ENCODE data around the gene USP17L25. TPM values are rescaled to one million over a fixed set of nuclear protein-coding genes. Genes with fewer than 3 reads are reported as not detected.
"Not testable (repeated sequence)": the region's sequence is repeated elsewhere in the genome, so short reads cannot be mapped to it uniquely, and the experiment has no call there.

The USP17L25 gene, protein sequence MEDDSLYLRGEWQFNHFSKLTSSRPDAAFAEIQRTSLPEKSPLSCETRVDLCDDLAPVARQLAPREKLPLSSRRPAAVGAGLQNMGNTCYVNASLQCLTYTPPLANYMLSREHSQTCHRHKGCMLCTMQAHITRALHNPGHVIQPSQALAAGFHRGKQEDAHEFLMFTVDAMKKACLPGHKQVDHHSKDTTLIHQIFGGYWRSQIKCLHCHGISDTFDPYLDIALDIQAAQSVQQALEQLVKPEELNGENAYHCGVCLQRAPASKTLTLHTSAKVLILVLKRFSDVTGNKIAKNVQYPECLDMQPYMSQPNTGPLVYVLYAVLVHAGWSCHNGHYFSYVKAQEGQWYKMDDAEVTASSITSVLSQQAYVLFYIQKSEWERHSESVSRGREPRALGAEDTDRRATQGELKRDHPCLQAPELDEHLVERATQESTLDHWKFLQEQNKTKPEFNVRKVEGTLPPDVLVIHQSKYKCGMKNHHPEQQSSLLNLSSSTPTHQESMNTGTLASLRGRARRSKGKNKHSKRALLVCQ
- total RNA-seq = not detected
- polyA plus RNA-seq = not detected
- total RNA-seq = not detected

DNA sequence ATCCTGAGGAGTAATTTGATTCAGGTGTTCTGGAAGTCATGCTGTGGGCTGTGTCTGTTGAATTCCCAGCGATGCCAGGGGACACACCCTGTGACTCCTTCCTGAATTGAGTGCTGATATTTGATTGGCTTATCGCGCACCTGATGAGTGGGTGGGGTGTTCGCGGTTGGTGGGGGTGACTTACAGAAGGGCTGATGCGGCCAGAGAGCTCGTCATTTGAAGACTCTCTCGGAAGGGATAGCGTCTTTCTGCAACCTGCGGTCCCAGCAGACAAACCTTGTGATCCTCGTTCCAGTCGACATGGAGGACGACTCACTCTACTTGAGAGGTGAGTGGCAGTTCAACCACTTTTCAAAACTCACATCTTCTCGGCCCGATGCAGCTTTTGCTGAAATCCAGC is at the start of gene USP17L25:
Gene USP17L25 (plus strand): TSS at position 301 of the 400 bp plus-strand sequence. CDS start 0 bp downstream, at position 301.
- H3K4me3 ChIP-seq (ENCODE audit: low read length); H3K9me3 Mint-ChIP-seq; H3K9me3 ChIP-seq (ENCODE audit: control insufficient read depth in 2 of 3, low read length in 3 of 3); H3K27ac Mint-ChIP-seq; ATAC-seq; intact Hi-C loops (cut with micrococcal nuclease); CTCF ChIA-PET; H3K4me3 Mint-ChIP-seq; H3K27me3 ChIP-seq (ENCODE audit: control insufficient read depth in 2 of 2, insufficient read depth in 2 of 2, low read length in 2 of 2); H3K36me3 Mint-ChIP-seq; DNase-seq; H3K4me1 ChIP-seq (ENCODE audit: control insufficient read depth in 2 of 2, insufficient read depth in 2 of 2, low read length in 2 of 2); H3K27me3 Mint-ChIP-seq; POLR2A ChIA-PET; H3K36me3 ChIP-seq (ENCODE audit: control insufficient read depth in 2 of 3, insufficient read depth in 3 of 3, low read length in 3 of 3); H3K4me1 Mint-ChIP-seq; H3K27ac ChIP-seq (ENCODE audit: low read depth, low read length): not testable (repeated sequence)

DNA sequence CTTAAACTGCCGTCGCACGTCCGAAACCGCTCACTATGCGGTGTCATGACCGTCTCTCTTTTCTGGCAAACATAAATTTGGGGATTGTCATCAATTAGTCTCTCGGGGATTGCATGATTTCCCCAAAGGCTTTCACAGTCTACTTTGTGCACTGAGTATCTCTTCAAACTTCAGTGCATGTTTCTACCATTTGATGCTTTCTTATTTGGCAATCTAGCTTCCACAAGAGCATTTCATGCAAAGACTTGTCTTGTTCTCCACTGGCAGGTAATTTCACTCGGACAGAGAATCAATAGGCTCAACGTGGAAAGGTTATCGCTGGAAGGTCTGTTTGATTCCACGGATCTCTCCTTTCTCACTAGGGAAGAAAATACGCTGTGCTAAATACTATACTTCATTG is 5.5 kb upstream of the USP17L25 start:
- H3K27me3 ChIP-seq (ENCODE audit: control insufficient read depth in 2 of 2, insufficient read depth in 2 of 2, low read length in 2 of 2); H3K36me3 ChIP-seq (ENCODE audit: control insufficient read depth in 2 of 3, insufficient read depth in 3 of 3, low read length in 3 of 3); ATAC-seq; H3K4me3 ChIP-seq (ENCODE audit: low read length); H3K9me3 ChIP-seq (ENCODE audit: control insufficient read depth in 2 of 3, low read length in 3 of 3); H3K4me1 ChIP-seq (ENCODE audit: control insufficient read depth in 2 of 2, insufficient read depth in 2 of 2, low read length in 2 of 2); intact Hi-C loops (cut with micrococcal nuclease); H3K4me1 Mint-ChIP-seq; H3K36me3 Mint-ChIP-seq; H3K9me3 Mint-ChIP-seq; POLR2A ChIA-PET; DNase-seq; CTCF ChIA-PET; H3K27ac ChIP-seq (ENCODE audit: low read depth, low read length); H3K27ac Mint-ChIP-seq; H3K27me3 Mint-ChIP-seq; H3K4me3 Mint-ChIP-seq: not testable (repeated sequence)

DNA sequence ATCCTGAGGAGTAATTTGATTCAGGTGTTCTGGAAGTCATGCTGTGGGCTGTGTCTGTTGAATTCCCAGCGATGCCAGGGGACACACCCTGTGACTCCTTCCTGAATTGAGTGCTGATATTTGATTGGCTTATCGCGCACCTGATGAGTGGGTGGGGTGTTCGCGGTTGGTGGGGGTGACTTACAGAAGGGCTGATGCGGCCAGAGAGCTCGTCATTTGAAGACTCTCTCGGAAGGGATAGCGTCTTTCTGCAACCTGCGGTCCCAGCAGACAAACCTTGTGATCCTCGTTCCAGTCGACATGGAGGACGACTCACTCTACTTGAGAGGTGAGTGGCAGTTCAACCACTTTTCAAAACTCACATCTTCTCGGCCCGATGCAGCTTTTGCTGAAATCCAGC is 4.8 kb upstream of the USP17L25 start, which contains the start of gene USP17L24:
Gene USP17L24 (plus strand): TSS at position 301 of the 400 bp plus-strand sequence. CDS start 0 bp downstream, at position 301.
- H3K4me1 ChIP-seq (ENCODE audit: control insufficient read depth in 2 of 2, insufficient read depth in 2 of 2, low read length in 2 of 2); H3K27ac ChIP-seq (ENCODE audit: low read depth, low read length); H3K9me3 Mint-ChIP-seq; H3K27me3 Mint-ChIP-seq; H3K36me3 ChIP-seq (ENCODE audit: control insufficient read depth in 2 of 3, insufficient read depth in 3 of 3, low read length in 3 of 3); POLR2A ChIA-PET; H3K9me3 ChIP-seq (ENCODE audit: control insufficient read depth in 2 of 3, low read length in 3 of 3); H3K36me3 Mint-ChIP-seq; DNase-seq; CTCF ChIA-PET; H3K4me3 ChIP-seq (ENCODE audit: low read length); H3K27me3 ChIP-seq (ENCODE audit: control insufficient read depth in 2 of 2, insufficient read depth in 2 of 2, low read length in 2 of 2); H3K4me3 Mint-ChIP-seq; ATAC-seq; H3K4me1 Mint-ChIP-seq; H3K27ac Mint-ChIP-seq; intact Hi-C loops (cut with micrococcal nuclease): not testable (repeated sequence)

DNA sequence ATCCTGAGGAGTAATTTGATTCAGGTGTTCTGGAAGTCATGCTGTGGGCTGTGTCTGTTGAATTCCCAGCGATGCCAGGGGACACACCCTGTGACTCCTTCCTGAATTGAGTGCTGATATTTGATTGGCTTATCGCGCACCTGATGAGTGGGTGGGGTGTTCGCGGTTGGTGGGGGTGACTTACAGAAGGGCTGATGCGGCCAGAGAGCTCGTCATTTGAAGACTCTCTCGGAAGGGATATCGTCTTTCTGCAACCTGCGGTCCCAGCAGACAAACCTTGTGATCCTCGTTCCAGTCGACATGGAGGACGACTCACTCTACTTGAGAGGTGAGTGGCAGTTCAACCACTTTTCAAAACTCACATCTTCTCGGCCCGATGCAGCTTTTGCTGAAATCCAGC is 4.6 kb downstream of the USP17L25 start, which contains the start of gene USP17L26:
Gene USP17L26 (plus strand): TSS at position 301 of the 400 bp plus-strand sequence. CDS start 0 bp downstream, at position 301.
- H3K4me1 ChIP-seq (ENCODE audit: control insufficient read depth in 2 of 2, insufficient read depth in 2 of 2, low read length in 2 of 2); H3K27ac Mint-ChIP-seq; H3K4me1 Mint-ChIP-seq; ATAC-seq; H3K4me3 ChIP-seq (ENCODE audit: low read length); H3K36me3 Mint-ChIP-seq; CTCF ChIA-PET; H3K27ac ChIP-seq (ENCODE audit: low read depth, low read length); H3K9me3 ChIP-seq (ENCODE audit: control insufficient read depth in 2 of 3, low read length in 3 of 3); H3K27me3 ChIP-seq (ENCODE audit: control insufficient read depth in 2 of 2, insufficient read depth in 2 of 2, low read length in 2 of 2); POLR2A ChIA-PET; H3K9me3 Mint-ChIP-seq; H3K27me3 Mint-ChIP-seq; DNase-seq; H3K4me3 Mint-ChIP-seq; intact Hi-C loops (cut with micrococcal nuclease); H3K36me3 ChIP-seq (ENCODE audit: control insufficient read depth in 2 of 3, insufficient read depth in 3 of 3, low read length in 3 of 3): not testable (repeated sequence)

DNA sequence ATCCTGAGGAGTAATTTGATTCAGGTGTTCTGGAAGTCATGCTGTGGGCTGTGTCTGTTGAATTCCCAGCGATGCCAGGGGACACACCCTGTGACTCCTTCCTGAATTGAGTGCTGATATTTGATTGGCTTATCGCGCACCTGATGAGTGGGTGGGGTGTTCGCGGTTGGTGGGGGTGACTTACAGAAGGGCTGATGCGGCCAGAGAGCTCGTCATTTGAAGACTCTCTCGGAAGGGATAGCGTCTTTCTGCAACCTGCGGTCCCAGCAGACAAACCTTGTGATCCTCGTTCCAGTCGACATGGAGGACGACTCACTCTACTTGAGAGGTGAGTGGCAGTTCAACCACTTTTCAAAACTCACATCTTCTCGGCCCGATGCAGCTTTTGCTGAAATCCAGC is 9.4 kb downstream of the USP17L25 start, which contains the start of gene USP17L5:
Gene USP17L5 (plus strand): TSS at position 301 of the 400 bp plus-strand sequence. CDS start 0 bp downstream, at position 301.
- H3K9me3 ChIP-seq (ENCODE audit: control insufficient read depth in 2 of 3, low read length in 3 of 3); CTCF ChIA-PET; H3K4me3 Mint-ChIP-seq; H3K27ac ChIP-seq (ENCODE audit: low read depth, low read length); H3K4me1 ChIP-seq (ENCODE audit: control insufficient read depth in 2 of 2, insufficient read depth in 2 of 2, low read length in 2 of 2); H3K4me3 ChIP-seq (ENCODE audit: low read length); H3K4me1 Mint-ChIP-seq; H3K27ac Mint-ChIP-seq; H3K36me3 ChIP-seq (ENCODE audit: control insufficient read depth in 2 of 3, insufficient read depth in 3 of 3, low read length in 3 of 3); H3K36me3 Mint-ChIP-seq; intact Hi-C loops (cut with micrococcal nuclease); H3K27me3 Mint-ChIP-seq; POLR2A ChIA-PET; DNase-seq; H3K9me3 Mint-ChIP-seq; H3K27me3 ChIP-seq (ENCODE audit: control insufficient read depth in 2 of 2, insufficient read depth in 2 of 2, low read length in 2 of 2); ATAC-seq: not testable (repeated sequence)

DNA sequence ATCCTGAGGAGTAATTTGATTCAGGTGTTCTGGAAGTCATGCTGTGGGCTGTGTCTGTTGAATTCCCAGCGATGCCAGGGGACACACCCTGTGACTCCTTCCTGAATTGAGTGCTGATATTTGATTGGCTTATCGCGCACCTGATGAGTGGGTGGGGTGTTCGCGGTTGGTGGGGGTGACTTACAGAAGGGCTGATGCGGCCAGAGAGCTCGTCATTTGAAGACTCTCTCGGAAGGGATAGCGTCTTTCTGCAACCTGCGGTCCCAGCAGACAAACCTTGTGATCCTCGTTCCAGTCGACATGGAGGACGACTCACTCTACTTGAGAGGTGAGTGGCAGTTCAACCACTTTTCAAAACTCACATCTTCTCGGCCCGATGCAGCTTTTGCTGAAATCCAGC is 14.1 kb downstream of the USP17L25 start, which contains the start of gene USP17L27:
Gene USP17L27 (plus strand): TSS at position 301 of the 400 bp plus-strand sequence. CDS start 0 bp downstream, at position 301.
- not testable (repeated sequence) for H3K36me3 Mint-ChIP-seq

DNA sequence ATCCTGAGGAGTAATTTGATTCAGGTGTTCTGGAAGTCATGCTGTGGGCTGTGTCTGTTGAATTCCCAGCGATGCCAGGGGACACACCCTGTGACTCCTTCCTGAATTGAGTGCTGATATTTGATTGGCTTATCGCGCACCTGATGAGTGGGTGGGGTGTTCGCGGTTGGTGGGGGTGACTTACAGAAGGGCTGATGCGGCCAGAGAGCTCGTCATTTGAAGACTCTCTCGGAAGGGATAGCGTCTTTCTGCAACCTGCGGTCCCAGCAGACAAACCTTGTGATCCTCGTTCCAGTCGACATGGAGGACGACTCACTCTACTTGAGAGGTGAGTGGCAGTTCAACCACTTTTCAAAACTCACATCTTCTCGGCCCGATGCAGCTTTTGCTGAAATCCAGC is 18.9 kb downstream of the USP17L25 start, which contains the start of gene USP17L28:
Gene USP17L28 (plus strand): TSS at position 301 of the 400 bp plus-strand sequence. CDS start 0 bp downstream, at position 301.
- H3K27me3 ChIP-seq (ENCODE audit: control insufficient read depth in 2 of 2, insufficient read depth in 2 of 2, low read length in 2 of 2); H3K27ac Mint-ChIP-seq; DNase-seq; H3K4me3 Mint-ChIP-seq; H3K36me3 ChIP-seq (ENCODE audit: control insufficient read depth in 2 of 3, insufficient read depth in 3 of 3, low read length in 3 of 3); H3K4me3 ChIP-seq (ENCODE audit: low read length); H3K9me3 ChIP-seq (ENCODE audit: control insufficient read depth in 2 of 3, low read length in 3 of 3); H3K36me3 Mint-ChIP-seq; ATAC-seq; H3K27ac ChIP-seq (ENCODE audit: low read depth, low read length); H3K4me1 ChIP-seq (ENCODE audit: control insufficient read depth in 2 of 2, insufficient read depth in 2 of 2, low read length in 2 of 2); H3K27me3 Mint-ChIP-seq; intact Hi-C loops (cut with micrococcal nuclease); H3K4me1 Mint-ChIP-seq; CTCF ChIA-PET; POLR2A ChIA-PET; H3K9me3 Mint-ChIP-seq: not testable (repeated sequence)

More for the DNA sequence above, 14.1 kb downstream of the USP17L25 start, which contains the start of gene USP17L27:
- POLR2A ChIA-PET; H3K27me3 ChIP-seq (ENCODE audit: control insufficient read depth in 2 of 2, insufficient read depth in 2 of 2, low read length in 2 of 2); CTCF ChIA-PET; DNase-seq; H3K36me3 ChIP-seq (ENCODE audit: control insufficient read depth in 2 of 3, insufficient read depth in 3 of 3, low read length in 3 of 3); H3K27ac Mint-ChIP-seq; H3K9me3 ChIP-seq (ENCODE audit: control insufficient read depth in 2 of 3, low read length in 3 of 3); intact Hi-C loops (cut with micrococcal nuclease); H3K27ac ChIP-seq (ENCODE audit: low read depth, low read length); H3K4me3 ChIP-seq (ENCODE audit: low read length); ATAC-seq; H3K4me1 Mint-ChIP-seq; H3K4me1 ChIP-seq (ENCODE audit: control insufficient read depth in 2 of 2, insufficient read depth in 2 of 2, low read length in 2 of 2); H3K9me3 Mint-ChIP-seq; H3K27me3 Mint-ChIP-seq; H3K4me3 Mint-ChIP-seq: not testable (repeated sequence)

Data from naive thymus-derived CD4-positive, alpha-beta T cell (primary cell).